Measurements from ENCODE around the gene IL18BP.
A peak's percentile ranks its signal among the peaks of the same experiment; 100 is the strongest.

The IL18BP gene

DNA sequence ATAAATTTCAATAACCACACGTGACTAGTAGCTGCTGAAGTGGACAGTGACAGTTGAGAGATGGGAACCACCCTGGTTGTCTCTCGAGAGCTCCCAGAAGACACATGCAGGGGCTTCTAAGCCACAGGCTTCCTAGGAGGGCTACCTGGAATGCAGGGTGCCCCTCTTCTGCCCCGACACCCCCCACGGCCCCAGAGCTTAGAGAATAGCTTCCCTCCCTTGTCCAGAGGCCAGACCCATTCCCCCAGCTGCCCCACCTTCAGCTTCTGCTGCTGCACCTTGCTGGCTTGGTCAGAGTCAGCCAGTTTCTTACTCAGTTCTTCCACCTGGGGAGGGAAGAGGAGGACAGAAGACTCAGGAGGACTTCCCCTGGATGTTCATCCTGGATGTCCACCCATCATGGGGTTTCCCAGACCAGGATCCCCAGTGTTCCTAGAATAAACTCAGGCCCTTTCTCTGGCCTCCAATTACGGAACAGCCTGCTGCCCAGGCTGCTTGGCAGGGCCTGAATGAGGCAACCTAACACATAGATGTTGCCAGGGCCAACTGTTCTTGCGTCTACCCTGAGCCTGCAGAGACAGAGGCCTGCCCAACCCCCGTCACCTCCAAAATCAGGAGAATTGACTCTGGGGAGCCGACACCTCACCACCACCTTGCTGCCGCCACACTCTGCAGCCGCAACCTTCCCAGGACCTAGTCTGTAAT, 12.0 kb downstream of the IL18BP start:
- Mint-ChIP-seq H3K4me1 (ENCODE audit: low read depth) (peaks cover 30% of the 10 kb centered on the region), H3K4me3 (no peak overlapping the region), H3K27me3 (no peaks in the 10 kb centered on the region), H3K9me3 (no peaks in the 10 kb centered on the region), H3K36me3 (ENCODE audit: low read depth) (peaks cover 100% of the 10 kb centered on the region), H3K27ac (peak overlapping the region; percentile 23)
- intact Hi-C loops (cut with micrococcal nuclease) = no loop called here

DNA sequence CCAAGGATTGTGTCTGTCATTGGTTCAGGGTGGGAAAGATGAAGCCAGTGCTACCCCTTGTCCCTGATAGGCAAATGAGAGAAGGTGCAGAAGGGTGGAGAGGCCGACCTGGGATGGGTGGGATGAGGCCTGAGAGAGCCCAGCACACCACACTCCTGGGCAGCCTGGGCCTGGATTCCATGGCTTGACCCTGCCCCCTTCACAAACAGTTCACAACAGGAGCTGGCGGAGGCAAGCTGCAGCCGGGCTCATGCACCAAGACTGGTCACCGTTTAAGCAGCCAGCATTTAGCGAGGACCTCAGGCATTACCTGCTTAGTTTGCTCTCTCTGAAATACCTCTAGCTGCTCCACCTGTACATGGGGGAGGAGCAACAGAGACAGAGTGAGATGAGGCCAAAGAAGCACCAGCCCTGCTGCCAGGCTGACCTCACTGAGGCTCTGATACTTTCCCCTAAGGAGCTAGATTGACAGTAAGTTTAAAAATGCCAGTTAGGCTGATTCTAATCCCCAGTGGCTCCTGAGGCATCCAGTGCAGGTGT, 13.5 kb downstream of the IL18BP start:
- H3K4me1 Mint-ChIP-seq (ENCODE audit: low read depth) = peaks cover 20% of the 10 kb centered on the region
- peaks cover 100% of the 10 kb centered on the region for H3K36me3 Mint-ChIP-seq (ENCODE audit: low read depth)
- H3K4me3 Mint-ChIP-seq = no peak overlapping the region
- H3K27ac Mint-ChIP-seq = no peak overlapping the region
- H3K27me3 Mint-ChIP-seq = no peaks in the 10 kb centered on the region
- H3K9me3 Mint-ChIP-seq = no peaks in the 10 kb centered on the region
- intact Hi-C loops (cut with micrococcal nuclease) = no loop called here

DNA sequence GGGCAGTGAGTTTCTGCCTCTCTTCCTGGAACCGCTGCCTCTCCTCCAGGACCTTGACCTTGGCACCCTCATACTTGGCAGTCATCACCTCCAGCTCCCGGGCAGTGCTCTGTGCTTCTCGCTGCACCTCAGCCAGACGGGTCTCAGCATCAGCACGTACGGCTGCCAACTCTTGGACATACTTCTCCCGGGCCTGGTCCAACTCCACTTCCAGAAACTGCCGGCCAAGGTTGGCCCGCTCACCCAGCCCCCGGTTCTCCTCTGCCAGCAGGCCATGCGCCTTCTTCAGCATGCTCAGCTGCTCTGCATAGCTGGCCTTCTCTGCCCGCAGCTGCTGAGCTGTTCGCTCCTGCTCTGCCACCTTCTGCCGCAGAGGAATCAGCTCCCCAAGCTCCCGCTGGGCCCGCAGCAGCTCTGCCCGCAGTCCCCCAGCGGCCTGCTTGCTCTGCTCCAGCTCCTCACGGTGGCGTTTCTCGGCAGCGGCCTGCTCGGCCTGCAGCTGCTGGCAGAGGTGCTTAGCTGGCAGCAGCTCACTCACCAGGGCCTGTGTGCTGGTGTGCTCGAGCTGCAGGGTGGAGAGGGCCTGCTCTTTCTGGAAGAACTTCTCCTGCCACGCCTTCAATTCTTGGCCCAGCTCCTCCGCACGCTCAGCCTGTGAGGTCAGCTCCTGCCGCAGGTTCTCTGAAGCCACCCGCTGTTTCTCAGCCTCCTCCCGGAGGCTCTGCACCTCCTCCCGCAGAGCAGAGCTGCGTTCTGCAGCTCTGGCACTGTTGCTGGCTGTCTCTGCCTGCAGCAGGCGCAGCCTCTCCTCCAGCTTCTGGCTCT, 14.4 kb downstream of the IL18BP start:
- no peaks in the 10 kb centered on the region for H3K9me3 Mint-ChIP-seq
- H3K4me1 Mint-ChIP-seq (ENCODE audit: low read depth) = peaks cover 12% of the 10 kb centered on the region
- peaks cover 100% of the 10 kb centered on the region for H3K36me3 Mint-ChIP-seq (ENCODE audit: low read depth)
- intact Hi-C loops (cut with micrococcal nuclease) = no loop called here
- H3K27ac Mint-ChIP-seq = no peak overlapping the region
- H3K27me3 Mint-ChIP-seq = no peaks in the 10 kb centered on the region
- no peak overlapping the region for H3K4me3 Mint-ChIP-seq

DNA sequence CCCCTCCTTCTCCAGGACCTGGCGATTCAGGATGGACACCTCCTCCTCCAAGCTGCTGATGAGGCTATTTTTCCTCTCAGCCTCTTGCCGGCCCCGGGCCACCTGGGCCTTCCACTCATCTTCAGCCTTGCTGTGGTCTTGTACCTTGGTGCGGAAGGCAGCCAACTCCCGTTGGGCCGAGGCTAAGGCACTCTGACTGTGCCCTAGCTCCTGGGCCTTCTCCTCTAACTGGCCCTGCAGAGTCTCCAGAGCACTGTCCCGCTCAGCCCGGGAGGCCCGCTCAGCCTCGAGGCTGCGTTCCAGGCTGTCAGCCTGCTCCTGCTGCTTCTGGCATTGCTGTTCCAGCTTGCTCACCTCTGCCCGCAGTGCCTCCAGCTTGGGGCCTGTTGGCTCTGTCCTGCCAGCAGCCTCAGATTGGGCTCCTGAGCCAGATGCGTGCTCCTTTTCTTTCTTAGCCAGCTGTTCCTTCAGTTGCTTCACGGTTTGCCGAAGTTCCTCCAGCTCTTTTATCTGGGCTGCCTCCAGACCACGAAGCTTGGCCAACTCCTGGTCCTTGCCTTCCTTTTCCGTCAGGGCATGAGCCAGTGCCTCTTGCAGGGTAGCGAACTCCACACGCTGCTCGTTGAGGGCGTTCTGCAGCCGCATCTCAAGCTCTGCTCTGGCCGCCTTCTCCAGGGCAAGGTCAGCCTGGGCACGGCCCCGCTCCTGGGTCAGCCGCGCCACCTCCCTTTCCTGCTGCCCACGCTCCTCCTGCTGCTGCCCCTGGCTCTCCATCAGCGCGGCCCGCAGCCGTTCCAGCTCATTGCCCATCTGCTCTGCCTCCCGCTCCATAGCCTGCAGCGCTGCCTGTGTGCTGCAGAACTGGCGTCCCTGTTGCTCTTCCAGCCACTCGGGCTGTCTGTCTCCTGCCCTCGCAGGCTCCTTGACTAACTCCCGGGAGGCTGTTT, 15.3 kb downstream of the IL18BP start:
- Mint-ChIP-seq H3K4me3 (no peak overlapping the region), H3K9me3 (no peaks in the 10 kb centered on the region)

DNA sequence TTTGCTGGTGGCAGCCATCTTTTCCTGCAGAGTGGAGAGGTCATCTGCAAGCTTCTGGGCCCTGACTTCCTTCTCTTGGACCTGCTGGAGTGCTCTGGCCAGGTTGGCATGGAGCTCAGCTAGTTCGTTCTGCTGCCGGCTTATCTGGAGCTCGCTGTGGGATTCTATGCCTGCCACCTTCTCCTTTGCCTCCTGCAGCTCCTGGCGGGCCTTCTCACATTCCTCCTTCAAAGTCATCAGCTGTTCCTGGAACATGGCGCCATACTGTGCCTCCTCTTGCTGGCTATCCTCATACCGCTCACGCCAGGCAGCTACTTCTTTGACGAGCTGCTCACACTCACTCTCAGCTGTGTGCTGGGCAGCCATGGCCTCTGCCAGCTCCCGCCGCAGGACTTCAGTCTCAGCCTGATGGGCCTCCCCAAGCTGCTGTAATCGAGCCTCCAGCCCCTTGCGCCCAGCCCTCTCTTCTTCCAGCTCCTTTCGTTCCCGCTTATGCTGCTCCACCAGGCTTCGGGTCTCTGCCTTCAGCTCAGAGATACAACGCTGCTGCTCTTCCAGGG, 16.1 kb downstream of the IL18BP start:
- no peaks in the 10 kb centered on the region for H3K9me3 Mint-ChIP-seq
- peak overlapping the region; percentile 3 for H3K27ac Mint-ChIP-seq
- H3K27me3 Mint-ChIP-seq = no peaks in the 10 kb centered on the region
- H3K36me3 Mint-ChIP-seq (ENCODE audit: low read depth) = peaks cover 100% of the 10 kb centered on the region
- H3K4me3 Mint-ChIP-seq = no peak overlapping the region
- H3K4me1 Mint-ChIP-seq (ENCODE audit: low read depth) = no peaks in the 10 kb centered on the region
- intact Hi-C loops (cut with micrococcal nuclease) = loop anchor here (5.0 kb wide), 1 partner anchor 38 kb away; no protein-coding TSS in a partner anchor

More for the DNA sequence above, 15.3 kb downstream of the IL18BP start:
- H3K4me1 Mint-ChIP-seq (ENCODE audit: low read depth) = peaks cover 5% of the 10 kb centered on the region
- intact Hi-C loops (cut with micrococcal nuclease) = no loop called here
- peak overlapping the region; percentile 10 for H3K27ac Mint-ChIP-seq
- peaks cover 100% of the 10 kb centered on the region for H3K36me3 Mint-ChIP-seq (ENCODE audit: low read depth)
- no peaks in the 10 kb centered on the region for H3K27me3 Mint-ChIP-seq

DNA sequence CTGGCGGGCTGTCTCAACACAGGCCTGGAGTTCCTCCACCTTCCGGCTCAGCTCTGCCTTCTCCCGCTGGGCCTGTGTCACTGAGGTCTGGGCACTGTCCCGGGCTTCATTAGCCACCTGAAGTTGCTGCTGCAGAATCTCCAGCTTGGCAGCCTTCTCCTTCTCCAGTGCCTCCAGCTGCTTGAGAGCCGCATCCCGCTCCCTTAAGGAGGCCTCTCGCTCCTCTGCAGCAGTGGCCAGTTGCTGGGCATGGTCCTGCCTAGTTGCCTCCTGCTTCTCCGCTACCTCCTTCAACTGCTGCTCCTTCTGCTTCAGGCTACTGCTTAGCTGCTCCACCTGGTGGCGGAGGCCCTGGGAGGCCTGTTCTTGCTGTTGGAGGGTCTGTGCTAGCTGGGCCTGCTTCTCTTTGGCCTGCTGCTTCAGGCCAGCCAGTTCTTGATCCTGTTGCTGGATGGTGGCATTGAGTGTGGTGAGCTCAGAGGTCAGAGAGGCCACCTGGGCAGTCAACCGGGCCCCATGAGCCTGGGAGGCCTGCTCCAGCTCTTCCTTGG, 16.9 kb downstream of the IL18BP start:
- H3K4me3 Mint-ChIP-seq = no peak overlapping the region
- no peaks in the 10 kb centered on the region for H3K4me1 Mint-ChIP-seq (ENCODE audit: low read depth)
- intact Hi-C loops (cut with micrococcal nuclease) = loop anchor here (5.0 kb wide), 1 partner anchor 38 kb away; no protein-coding TSS in a partner anchor
- peaks cover 100% of the 10 kb centered on the region for H3K36me3 Mint-ChIP-seq (ENCODE audit: low read depth)
- no peaks in the 10 kb centered on the region for H3K9me3 Mint-ChIP-seq
- no peaks in the 10 kb centered on the region for H3K27me3 Mint-ChIP-seq
- H3K27ac Mint-ChIP-seq = no peak overlapping the region

DNA sequence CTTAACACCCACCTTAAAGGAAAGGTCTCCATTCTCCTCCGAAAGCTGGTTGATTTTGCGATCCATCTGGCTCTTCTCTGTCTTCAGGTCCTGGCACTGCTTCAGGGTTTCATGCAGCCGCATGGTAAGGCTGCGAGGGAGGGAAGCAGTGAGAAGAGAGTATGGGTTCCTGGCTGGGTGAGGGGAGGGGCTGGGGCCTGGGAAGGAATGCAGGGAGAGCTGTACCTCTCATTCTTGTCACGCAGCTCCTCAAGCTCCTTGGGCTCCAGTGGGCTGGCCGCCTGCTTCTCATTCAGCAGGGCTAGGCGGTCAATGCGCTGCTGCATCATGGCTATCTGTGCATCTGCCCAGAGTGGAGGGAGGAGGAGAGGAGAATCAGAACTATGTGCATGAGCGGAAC, 19.5 kb downstream of the IL18BP start:
- Mint-ChIP-seq H3K27ac (peak overlapping the region; percentile 16), H3K36me3 (ENCODE audit: low read depth) (peaks cover 100% of the 10 kb centered on the region), H3K9me3 (no peaks in the 10 kb centered on the region), H3K27me3 (no peaks in the 10 kb centered on the region), H3K4me3 (no peak overlapping the region), H3K4me1 (ENCODE audit: low read depth) (peaks cover 4% of the 10 kb centered on the region)
- intact Hi-C loops (cut with micrococcal nuclease) = loop anchor here (5.0 kb wide), 1 partner anchor 41 kb away; no protein-coding TSS in a partner anchor

DNA sequence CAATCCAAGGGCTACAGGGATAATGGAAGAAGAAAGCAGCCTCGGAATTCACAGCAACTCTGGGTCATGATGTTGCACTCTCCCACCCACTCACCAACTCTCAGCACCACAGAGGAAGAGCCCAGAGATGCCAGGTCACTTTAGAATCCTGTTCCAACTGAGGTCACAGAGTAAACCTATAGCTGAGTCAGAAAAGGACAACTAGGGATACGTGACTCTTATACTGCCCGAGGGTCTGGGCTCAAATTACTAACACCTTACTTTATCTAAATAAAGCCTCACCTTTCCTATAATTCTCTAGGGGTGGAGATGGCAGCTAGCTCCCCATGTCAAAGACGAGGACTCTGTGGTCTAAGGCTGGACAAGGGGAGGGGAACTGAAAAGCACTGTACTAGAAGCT, 24.6 kb downstream of the IL18BP start:
- no peak overlapping the region for H3K27ac Mint-ChIP-seq
- intact Hi-C loops (cut with micrococcal nuclease) = no loop called here
- no peaks in the 10 kb centered on the region for H3K9me3 Mint-ChIP-seq
- no peak overlapping the region for H3K4me3 Mint-ChIP-seq
- peaks cover 32% of the 10 kb centered on the region for H3K4me1 Mint-ChIP-seq (ENCODE audit: low read depth)
- peaks cover 96% of the 10 kb centered on the region for H3K36me3 Mint-ChIP-seq (ENCODE audit: low read depth)
- no peaks in the 10 kb centered on the region for H3K27me3 Mint-ChIP-seq

DNA sequence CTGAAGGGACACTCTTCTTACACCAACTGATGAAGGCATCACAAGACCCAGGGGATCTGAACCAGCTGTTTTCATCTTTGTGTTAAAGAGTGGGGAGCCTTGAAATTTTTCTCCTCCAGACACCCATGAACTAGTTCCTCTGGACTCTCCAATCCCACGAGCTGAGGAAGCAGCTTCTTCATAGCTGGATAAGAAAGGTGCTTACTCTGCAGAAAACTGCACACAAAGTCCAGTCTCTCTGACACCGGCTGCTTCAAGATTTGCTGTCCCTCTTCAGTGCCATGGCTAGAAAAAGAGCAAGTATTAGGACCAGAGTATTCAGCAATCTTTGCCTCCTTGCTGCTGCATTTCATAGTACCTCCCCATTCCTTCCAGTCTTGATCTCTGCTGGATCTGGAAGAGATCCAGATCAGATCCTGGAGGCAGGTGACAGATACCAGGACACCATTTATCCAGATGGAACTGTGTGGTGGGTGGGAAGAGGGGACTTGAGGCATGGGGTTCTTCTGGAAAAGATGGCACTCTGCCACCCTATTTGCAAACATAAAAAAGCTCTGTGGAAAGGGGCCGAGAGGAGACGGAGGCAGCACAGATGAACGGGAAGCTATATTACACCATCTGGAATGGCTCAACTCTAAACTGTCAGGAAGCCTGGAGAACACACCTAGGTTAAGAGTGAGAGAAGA, 25.5 kb downstream of the IL18BP start:
- Mint-ChIP-seq H3K27me3 (no peaks in the 10 kb centered on the region), H3K4me1 (ENCODE audit: low read depth) (peaks cover 32% of the 10 kb centered on the region), H3K27ac (peak overlapping the region; percentile 37), H3K9me3 (no peaks in the 10 kb centered on the region), H3K36me3 (ENCODE audit: low read depth) (peaks cover 96% of the 10 kb centered on the region), H3K4me3 (peak overlapping the region; percentile 2)
- intact Hi-C loops (cut with micrococcal nuclease) = loop anchor here (2.0 kb wide), 1 partner anchor 121 kb away; no protein-coding TSS in a partner anchor

DNA sequence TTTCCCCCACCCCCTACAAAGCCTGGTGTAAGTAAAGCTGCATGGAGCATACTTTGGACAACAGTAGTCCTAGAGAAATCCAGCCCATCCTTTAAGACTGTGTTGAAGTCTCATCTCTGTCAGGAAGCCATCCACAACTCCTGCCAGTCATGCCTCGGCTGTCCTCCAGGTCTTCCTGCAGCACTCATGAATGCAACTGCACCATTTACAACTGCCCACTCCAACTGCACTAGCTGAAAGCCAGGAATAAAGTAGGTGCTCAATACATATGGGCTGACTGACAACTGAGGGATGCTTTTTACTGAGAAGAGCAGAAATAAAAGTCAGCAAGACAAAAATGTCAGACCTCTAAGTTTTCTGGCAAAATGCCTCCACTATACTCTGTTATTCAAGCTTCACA, 27.4 kb downstream of the IL18BP start:
- H3K9me3 Mint-ChIP-seq = no peaks in the 10 kb centered on the region
- H3K4me3 Mint-ChIP-seq = no peak overlapping the region
- peaks cover 44% of the 10 kb centered on the region for H3K4me1 Mint-ChIP-seq (ENCODE audit: low read depth)
- intact Hi-C loops (cut with micrococcal nuclease) = loop anchor here (5.0 kb wide), 1 partner anchor 211 kb away; no protein-coding TSS in a partner anchor
- H3K27me3 Mint-ChIP-seq = no peaks in the 10 kb centered on the region
- H3K27ac Mint-ChIP-seq = no peak overlapping the region
- peaks cover 92% of the 10 kb centered on the region for H3K36me3 Mint-ChIP-seq (ENCODE audit: low read depth)

DNA sequence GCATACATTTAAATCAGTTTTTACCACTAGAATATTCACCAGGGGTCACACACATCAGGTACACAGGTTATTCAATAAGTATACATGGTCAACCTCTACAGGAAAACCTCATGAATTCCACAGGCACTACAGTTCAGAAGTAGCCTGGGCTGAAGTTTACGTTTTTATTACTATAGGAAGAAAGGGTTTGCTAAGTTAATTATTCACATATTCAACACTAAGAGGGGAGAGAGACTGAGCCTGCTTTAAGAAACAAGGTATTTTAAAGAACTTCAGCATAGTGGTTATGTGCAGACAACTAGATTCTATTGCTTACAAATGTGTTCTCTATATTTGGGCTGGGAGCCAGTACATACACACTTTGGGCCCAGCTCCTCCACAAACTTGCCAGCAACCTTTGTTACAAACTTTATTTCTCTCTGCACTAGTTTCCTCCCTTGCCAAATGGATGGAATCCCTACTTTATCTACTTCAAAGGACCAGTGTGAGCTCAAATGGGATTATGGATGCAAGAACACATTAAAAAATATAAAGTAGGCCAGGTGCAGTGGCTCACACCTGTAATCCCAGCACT, 31.9 kb downstream of the IL18BP start:
- H3K27ac Mint-ChIP-seq = no peak overlapping the region
- intact Hi-C loops (cut with micrococcal nuclease) = no loop called here
- peaks cover 24% of the 10 kb centered on the region for H3K4me1 Mint-ChIP-seq (ENCODE audit: low read depth)
- H3K4me3 Mint-ChIP-seq = no peak overlapping the region
- H3K36me3 Mint-ChIP-seq (ENCODE audit: low read depth) = peaks cover 76% of the 10 kb centered on the region
- H3K9me3 Mint-ChIP-seq = no peaks in the 10 kb centered on the region
- H3K27me3 Mint-ChIP-seq = no peaks in the 10 kb centered on the region

DNA sequence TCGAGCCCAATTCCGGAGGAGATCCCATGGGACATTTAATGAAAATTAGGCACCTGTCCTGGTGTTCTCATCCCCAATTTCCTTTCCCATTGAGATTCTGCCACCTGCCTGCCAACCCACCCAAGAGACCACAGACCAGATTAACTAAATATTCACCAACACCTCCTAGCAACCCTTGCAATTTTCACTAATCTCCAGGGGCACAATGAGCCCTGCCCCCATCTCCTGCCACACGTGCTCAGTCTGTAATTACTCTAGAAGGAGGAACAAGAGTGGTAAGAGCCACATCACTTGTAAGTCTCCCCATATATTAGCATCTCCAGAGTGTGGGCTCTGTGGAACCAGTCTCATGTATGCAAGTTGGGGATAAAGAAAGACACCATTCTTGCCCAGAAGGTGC, 38.0 kb downstream of the IL18BP start:
- no peak overlapping the region for H3K27ac Mint-ChIP-seq
- no peak overlapping the region for H3K4me3 Mint-ChIP-seq

More for the DNA sequence above, 38.0 kb downstream of the IL18BP start:
- intact Hi-C loops (cut with micrococcal nuclease) = no loop called here
- Mint-ChIP-seq H3K4me1 (ENCODE audit: low read depth) (peaks cover 11% of the 10 kb centered on the region), H3K9me3 (no peaks in the 10 kb centered on the region), H3K36me3 (ENCODE audit: low read depth) (peaks cover 39% of the 10 kb centered on the region), H3K27me3 (no peaks in the 10 kb centered on the region)

Data from dendritic cell treated with granulocyte-macrophage colony-stimulating factor and Interleukin-4, amounts not matched to agents 40 ng/mL and 50 ng/mL, for 4 days (primary cell).